GDM1 (cell line): Measurements from ENCODE around the gene VTN.
"Not testable (repeated sequence)": the region's sequence is repeated elsewhere in the genome, so short reads cannot be mapped to it uniquely, and the experiment has no call there.

Experiments used
- DNase-seq: peaks from one replicate; lab custom pipeline; 2025; lab: John Stamatoyannopoulos, UW

The VTN gene

GRCh38 chr17:28340374-28340773 is 29.7 kb downstream of the VTN start:
- no peak for DNase-seq

GRCh38 chr17:28339431-28339830 is 30.7 kb downstream of the VTN start:
- no peak for DNase-seq

- not testable (repeated sequence) for DNase-seq
Observed at GRCh38 chr17:28338769-28339212, 31.3 kb downstream of the VTN start.

- DNase-seq = no peak
Observed at GRCh38 chr17:28338056-28338768, 31.9 kb downstream of the VTN start.

GRCh38 chr17:28335959-28336871 is 33.9 kb downstream of the VTN start:
- no peak for DNase-seq

GRCh38 chr17:28335201-28335958 is 34.7 kb downstream of the VTN start, which contains the start of the genes IFT20 and TNFAIP1:
IFT20 (minus strand) TSS chr17:28335472; CDS start chr17:28331985, 3,487 bp downstream.
TNFAIP1 (plus strand) TSS chr17:28335761; CDS start chr17:28339522, 3,761 bp downstream.
- peak; percentile 98 for DNase-seq

GRCh38 chr17:28334666-28335200 is 35.4 kb downstream of the VTN start:
- no peak for DNase-seq

- DNase-seq = no peak
Observed at GRCh38 chr17:28334171-28334570, 35.9 kb downstream of the VTN start.

- DNase-seq = no peak
Observed at GRCh38 chr17:28333083-28333746, 36.9 kb downstream of the VTN start.

- no peak for DNase-seq
Observed at GRCh38 chr17:28331891-28332420, 38.2 kb downstream of the VTN start.

GRCh38 chr17:28330671-28331070 is 39.4 kb downstream of the VTN start:
- DNase-seq = no peak

- DNase-seq = no peak
Observed at GRCh38 chr17:28328325-28328724, 41.8 kb downstream of the VTN start.

- no peak for DNase-seq
Observed at GRCh38 chr17:28327709-28328108, 42.4 kb downstream of the VTN start.

- no peak for DNase-seq
Observed at GRCh38 chr17:28327031-28327607, 43.0 kb downstream of the VTN start.

- DNase-seq = no peak
Observed at GRCh38 chr17:28326114-28326513, 44.0 kb downstream of the VTN start.

GRCh38 chr17:28325211-28325610 is 44.9 kb downstream of the VTN start:
- no peak for DNase-seq

GRCh38 chr17:28324781-28325180 is 45.3 kb downstream of the VTN start:
- DNase-seq = no peak

- DNase-seq = no peak
Observed at GRCh38 chr17:28324267-28324745, 45.8 kb downstream of the VTN start.

GRCh38 chr17:28320215-28321061 is 49.7 kb downstream of the VTN start:
- DNase-seq = no peak

- no peak for DNase-seq
Observed at GRCh38 chr17:28319598-28319935, 50.5 kb downstream of the VTN start.
